ENCODE measurements around the gene RFT1.

DNA sequence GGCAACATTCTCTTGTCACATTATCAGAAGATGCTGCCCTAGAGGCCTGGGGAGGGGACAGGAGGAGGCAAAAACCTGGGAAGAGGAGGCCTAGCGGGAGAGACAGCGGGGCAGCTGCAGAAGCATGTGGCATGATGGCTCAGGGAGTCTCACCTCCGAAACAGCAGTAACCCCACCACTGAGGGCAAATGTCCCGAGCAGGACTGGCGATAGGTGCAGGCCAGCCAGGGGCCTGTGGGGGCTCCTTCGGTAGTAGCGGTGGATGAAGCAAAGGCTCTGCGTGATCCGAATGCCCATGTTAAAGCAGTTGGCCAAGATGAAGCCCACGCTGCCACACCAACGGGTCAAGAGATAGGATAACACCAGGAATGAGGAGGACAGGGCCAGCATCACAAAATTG, 38.0 kb downstream of the RFT1 start:
- TF ChIP-seq, protein P1, sequence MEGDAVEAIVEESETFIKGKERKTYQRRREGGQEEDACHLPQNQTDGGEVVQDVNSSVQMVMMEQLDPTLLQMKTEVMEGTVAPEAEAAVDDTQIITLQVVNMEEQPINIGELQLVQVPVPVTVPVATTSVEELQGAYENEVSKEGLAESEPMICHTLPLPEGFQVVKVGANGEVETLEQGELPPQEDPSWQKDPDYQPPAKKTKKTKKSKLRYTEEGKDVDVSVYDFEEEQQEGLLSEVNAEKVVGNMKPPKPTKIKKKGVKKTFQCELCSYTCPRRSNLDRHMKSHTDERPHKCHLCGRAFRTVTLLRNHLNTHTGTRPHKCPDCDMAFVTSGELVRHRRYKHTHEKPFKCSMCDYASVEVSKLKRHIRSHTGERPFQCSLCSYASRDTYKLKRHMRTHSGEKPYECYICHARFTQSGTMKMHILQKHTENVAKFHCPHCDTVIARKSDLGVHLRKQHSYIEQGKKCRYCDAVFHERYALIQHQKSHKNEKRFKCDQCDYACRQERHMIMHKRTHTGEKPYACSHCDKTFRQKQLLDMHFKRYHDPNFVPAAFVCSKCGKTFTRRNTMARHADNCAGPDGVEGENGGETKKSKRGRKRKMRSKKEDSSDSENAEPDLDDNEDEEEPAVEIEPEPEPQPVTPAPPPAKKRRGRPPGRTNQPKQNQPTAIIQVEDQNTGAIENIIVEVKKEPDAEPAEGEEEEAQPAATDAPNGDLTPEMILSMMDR (IDR thresholded peaks at IDR 0.05) = no peak
- no peak for TF ChIP-seq POLR2A (IDR thresholded peaks at IDR 0.05)
